GM18870 (cell line): ENCODE data around the gene OR51G2.
"Not testable (repeated sequence)": the region's sequence is repeated elsewhere in the genome, so short reads cannot be mapped to it uniquely, and the experiment has no call there.

Experiments
- ATAC-seq: cut with Tn5 transposase; IDR thresholded peaks from one replicate; pipeline ENCODE4 v1.9.1; 2021; ENCODE audit warnings: moderate library complexity; ENCODE audit not compliant: unreplicated experiment

OR51G2 gene, protein sequence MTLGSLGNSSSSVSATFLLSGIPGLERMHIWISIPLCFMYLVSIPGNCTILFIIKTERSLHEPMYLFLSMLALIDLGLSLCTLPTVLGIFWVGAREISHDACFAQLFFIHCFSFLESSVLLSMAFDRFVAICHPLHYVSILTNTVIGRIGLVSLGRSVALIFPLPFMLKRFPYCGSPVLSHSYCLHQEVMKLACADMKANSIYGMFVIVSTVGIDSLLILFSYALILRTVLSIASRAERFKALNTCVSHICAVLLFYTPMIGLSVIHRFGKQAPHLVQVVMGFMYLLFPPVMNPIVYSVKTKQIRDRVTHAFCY

DNA sequence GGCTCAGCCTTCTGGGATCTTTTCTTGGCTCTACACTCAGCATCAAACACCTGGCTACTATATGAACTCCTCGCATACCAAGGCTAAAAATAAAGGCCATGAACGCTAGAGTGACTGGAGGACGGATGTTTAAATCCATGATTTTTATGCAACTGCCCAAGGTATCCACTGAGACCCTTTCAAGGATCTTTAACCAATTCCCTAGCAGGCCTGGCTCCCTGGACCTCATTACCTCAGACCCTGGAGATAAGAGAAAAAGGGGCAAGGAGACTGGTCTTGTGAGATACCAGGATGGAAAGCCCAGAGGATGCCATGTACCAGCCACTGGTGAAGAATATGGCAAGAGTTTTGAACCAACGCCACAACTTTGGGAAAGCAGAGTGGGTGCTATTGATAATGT, at the start of gene OR51G2:
Gene OR51G2 (minus strand): TSS at position 101 of the 400 bp plus-strand sequence. CDS start 3,687 bp downstream, outside the sequence.
- ATAC-seq: no peak

DNA sequence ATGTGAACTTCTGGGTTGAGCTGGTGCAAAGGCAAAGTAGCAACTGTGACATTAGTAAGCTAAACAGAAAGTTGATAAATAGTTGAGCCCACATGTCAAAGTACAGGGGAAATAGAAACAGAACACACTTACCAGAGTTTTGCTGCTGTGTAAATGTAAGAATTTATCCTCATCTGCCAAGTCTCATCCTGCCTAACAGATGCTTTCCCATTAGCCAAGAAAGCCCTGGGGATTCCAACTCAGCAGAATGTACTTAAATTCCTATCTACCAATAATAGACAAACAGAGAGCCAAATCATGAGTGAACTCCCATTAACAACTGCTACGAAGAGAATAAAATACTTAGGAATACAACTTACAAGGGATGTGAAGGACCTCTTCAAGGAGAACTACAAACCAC, 43.7 kb upstream of the OR51G2 start:
- no peak for ATAC-seq

DNA sequence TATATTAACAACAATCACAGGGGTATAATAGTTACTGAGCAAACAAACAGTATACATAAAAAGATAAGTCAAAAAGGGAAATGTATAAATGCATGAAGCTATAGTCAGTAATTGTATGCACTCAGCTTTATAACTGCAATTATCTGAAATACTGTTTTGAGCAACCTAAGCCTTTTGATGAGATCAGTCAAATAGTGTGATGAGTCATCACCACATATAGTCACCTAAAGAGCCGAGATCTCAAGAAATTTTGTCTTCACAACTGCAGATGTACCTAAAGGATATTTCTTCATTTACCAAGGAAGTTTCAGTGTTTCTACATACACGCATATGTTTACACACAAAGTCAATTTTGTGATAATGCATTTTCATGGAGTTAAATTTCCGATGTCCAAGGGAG, 41.7 kb upstream of the OR51G2 start:
- no peak for ATAC-seq

DNA sequence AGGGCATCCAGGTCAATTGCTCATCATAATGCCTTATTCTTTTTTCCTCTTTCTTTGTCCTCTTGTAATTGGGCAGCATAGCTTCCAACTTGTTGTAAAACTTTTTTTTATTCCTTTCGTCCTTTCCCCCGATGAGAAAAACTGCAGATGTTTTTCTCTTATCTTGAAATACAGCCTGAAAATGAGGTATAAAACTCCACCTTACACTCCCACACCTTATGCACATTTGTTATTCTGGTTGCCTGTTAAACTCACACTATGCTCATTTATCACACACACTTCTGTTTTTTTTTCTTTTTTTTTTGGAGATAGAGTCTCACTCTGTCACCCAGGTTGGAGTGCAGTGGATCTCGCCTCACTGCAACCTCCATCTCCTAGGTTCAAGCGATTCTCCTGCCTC, 38.2 kb upstream of the OR51G2 start:
- no peak for ATAC-seq

DNA sequence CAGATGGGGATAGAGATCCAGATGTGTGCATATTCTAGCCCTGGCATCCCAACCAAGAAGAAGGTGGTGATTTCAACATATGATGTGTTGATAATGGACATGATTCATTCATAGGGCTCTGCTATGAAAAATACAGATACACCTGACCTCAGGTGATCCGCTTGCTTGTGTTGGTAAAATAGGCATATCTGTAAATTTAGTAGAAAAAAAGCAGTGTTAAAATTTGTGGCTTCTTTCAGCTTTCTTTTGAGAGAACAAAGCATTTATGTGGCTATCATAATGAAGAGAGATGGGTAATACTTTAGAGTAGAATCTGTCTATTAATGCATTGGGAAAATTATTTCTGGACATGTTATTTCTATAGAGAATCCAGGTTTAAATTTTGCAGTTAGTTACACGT, 36.5 kb upstream of the OR51G2 start, which contains the start of gene OR51A2:
Gene OR51A2 (minus strand): TSS at position 101 of the 400 bp plus-strand sequence. CDS start 0 bp downstream, at position 101.
- not testable (repeated sequence) for ATAC-seq

DNA sequence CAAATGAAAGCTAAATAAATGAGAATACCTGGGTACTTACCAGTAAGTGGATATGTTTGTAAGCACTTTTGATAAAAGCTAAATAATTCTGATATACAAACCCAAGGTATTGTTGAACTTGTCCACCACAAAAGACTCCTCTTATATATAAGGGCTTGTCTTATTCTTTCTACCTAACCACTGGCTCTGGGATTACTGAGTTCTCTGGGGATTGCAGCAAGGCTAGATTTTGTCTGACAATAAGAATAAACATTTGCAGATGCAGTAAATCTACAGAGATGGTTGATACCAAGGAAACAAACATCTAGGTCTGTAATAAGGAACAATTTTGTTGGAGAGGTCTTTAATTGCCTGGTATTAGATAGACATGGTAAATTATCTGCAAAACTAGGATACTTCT, 28.4 kb upstream of the OR51G2 start, which contains the start of gene OR51A4:
Gene OR51A4 (minus strand): TSS at position 101 of the 400 bp plus-strand sequence. CDS start 505 bp downstream, outside the sequence.
- ATAC-seq: no peak

DNA sequence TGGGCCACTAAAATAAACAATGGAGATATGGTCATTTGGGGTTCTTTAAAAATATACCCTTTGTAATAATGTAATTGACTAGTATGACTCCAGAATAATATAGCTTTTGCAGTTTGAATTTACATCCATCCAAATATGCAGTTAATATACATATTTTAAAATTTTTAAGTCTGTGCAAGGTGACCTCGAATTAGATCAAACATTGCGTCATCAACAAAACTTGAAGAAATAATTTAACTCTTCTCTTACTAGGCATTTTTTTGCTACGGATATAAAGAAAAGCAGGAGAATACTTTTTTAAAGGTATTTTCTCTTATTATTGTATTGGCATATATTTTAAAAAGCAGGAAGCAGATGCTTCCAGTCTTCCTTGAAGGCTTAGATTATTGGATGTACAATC, 17.6 kb upstream of the OR51G2 start:
- ATAC-seq: no peak

DNA sequence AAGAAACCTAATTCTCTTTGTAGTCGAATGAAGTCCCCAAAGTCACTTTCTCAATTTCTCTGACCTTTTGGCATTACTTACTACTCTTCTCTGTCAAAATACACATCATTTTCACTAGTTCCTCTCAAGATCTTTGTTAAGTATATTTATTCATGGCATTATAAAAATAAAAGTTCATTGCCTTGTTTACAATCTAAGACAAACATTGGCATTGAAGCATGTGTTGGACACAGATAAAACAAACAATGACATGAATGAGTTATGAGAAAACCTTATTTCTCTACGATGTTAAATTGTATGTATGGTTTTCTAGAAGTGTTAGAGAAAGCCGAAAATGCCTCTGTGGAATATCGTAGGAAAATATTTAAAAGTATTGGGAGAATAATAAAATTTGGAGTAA, 13.6 kb upstream of the OR51G2 start:
- no peak for ATAC-seq

DNA sequence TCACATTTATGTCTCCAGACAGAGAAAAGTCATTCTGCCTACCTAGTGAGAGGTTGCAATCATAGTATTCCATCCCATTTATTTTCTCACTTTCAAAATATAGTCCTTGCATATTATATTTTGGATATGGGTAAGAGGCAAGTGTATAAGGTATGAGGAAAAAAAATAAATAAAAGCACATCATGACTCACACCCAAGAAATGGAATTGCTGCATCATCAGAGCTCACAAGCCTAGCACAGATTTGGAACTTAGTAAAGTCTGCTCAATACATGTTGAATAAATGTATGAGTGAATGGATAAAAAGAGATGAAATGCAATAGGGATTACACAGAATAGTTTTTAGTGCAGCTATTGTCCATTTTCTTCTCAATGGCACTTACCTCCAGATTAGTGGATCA, 7.5 kb upstream of the OR51G2 start:
- ATAC-seq: no peak

DNA sequence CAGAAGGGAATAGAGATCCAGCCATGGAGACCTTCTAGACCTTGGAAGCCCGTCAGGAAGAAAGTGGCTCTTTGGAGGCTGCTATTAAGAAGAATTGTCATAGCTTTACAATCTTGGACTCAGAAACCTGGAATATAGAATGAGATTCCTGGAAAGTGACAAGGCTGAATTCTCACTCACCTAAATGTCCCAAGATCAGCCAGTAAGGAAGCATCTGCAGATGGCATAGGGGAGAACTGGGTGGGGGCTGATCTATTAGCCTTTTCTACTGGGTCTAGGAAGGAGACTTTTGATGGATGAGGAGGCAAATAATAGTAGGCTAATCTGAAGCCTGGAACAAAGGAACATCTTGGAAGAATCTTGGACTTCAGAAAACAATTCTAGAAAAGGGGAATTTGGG, 5.1 kb upstream of the OR51G2 start, which contains the start of gene OR51G1:
Gene OR51G1 (minus strand): TSS at position 101 of the 400 bp plus-strand sequence. CDS start 0 bp downstream, at position 101.
- ATAC-seq: no peak

DNA sequence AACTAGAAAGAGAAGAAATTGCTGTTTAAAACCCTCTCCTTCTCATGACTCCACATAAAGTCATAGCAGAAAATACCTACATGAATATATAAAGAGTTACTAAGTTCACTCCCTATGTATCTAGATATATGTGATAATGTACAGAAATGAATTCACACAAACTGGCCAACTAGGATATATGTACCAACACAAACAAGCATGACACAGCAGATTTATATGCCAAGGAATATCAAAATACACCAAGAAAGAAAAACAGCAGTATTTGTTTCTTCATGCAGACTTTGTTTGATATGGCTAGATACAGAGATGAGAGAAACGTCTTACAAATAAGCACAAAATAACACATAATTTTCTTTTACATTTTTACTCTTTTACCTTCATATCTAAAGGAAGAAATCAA, 3.2 kb upstream of the OR51G2 start:
- no peak for ATAC-seq

DNA sequence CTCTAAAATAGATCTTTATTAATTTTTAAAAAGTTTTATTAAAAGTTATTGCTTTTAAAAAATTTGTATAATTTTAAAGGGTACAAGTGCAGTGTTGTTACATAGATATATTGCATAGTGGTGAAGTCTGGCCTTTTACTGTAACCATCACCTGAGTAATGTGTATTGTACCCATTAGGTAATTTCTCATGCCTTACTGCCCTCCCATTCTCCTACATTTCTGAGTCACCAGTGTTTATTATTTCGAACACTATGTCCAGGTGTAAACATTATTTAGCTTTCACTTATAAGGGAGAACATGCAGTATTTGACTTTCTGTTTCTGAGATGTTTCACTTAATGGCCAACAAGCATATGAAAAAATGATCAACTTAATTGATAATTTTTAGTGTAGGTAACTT, 2.6 kb upstream of the OR51G2 start:
- no peak for ATAC-seq

DNA sequence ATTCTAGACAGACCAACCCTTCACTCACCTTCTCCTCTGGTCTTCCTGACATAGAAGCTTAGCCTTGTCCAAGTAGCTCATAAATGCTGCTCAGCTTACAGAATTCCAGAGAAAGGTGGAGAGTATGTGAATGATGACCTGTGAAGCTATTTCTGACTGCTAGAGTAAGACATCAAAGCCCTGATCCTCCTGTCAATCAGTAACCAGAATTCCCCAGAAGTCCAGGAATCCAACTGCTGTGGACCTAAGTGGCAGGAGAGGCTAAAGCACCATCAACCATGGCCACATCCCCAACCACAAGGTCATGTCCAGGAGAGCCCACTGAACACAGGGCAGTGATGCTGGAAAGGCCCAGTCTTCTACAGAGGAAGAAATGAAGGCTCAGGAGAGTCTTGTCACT, 2.6 kb downstream of the OR51G2 start:
- ATAC-seq: no peak

DNA sequence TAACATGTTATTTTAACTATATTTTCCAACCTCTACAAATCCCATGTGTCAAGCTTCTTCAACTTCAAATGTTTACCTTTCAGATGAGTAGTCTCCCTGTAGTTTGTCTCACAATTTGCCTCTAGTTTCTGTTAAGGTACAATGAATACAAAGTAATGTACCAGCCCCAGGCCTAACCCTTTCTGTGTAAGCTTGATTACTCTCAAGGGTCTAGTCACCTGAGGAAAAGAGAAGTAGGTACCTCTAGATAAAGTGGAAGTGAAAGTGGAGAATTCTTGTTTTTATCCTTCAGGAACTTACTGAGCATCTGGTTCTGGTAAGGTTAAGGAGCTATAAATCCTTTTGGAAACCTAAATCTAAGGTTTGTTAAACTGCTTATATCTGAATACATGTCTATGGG, 15.7 kb downstream of the OR51G2 start, which contains the start of gene OR51A7:
Gene OR51A7 (plus strand): TSS at position 300 of the 400 bp plus-strand sequence. CDS start 3,587 bp downstream, outside the sequence.
- ATAC-seq: no peak

DNA sequence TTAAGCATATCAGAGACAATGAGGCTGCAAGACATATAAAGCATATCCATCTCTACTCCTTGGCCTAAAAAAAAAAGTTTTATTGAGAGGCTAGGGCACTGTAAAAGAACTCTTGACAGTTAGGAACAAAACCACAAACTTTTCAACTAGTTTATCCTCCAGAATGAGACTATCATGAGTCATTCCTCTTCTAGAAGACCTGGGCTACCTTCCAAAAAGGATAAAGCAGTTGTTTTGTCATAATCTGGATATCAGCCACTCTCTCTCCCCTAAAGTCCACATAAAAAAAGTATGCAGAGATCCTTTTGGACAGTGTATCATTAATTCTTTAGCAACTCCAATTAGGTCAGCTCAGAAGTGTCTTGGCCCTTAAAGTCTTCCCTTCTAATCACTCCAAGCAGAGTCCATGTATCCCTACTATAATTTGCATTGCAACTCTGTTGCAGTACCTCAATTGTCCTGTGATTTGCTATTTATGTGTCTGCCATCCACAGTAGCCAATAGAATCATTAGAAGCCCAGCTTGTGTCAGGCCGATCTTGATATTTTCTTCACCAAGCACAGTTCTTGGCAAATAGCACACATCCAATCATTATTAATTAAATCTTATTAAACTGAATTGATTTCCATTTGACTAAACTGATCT, 27.0 kb downstream of the OR51G2 start:
- ATAC-seq: no peak

DNA sequence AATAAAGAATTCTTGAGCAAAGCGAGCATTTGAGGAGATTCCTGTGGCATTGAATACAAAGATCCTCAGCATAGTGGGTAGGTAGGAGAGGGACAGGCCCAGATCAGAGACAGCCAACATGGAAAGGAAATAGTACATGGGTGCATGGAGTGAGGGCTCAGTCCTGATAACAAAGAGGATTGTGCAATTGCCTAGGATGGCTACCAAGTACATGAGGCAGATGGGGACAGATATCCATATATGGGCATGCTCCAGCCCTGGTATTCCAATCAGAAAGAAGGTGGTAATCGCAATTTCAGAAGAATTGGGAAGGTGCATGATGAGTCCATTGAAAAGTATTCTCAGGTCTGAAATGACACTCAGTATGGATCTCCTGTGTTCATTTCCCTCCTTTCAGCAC, 28.9 kb downstream of the OR51G2 start:
- ATAC-seq: no peak

DNA sequence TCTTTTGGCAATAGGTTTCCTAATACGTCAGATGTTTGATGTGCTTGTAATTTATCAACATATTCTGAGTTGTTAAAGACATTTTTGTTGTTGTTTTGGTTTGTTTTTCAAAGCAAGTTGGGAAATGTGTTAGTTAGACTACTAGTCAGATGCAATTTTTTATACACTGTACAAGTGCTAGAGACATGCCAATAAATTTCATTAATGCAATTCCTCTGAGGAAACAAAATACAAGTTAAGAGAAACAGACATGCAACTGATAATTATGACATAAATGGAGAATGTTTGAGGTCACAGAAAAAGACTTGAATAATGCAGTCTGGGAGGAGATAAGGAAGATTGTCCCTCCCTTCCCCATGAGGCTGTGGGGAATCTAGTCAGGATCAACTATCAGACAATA, 31.6 kb downstream of the OR51G2 start:
- ATAC-seq: no peak

DNA sequence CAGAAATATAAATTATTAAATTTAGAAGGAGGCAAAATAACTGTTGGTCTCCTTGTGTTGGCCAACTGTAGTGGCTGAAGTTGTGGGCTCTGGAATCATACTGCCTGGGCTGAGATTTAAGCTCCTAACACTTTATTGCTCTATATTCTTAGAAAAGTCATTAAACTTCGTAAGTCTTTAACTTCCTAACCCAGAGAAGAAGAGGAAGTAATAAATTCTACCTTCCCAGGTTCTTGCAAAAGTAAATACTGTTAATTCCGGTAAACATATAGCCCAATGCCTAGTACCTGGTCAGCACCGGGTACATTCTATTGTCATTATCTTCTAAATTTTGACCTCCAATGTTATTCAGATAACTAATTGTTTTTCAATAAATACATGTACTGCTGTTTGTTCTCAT, 33.0 kb downstream of the OR51G2 start:
- no peak for ATAC-seq

DNA sequence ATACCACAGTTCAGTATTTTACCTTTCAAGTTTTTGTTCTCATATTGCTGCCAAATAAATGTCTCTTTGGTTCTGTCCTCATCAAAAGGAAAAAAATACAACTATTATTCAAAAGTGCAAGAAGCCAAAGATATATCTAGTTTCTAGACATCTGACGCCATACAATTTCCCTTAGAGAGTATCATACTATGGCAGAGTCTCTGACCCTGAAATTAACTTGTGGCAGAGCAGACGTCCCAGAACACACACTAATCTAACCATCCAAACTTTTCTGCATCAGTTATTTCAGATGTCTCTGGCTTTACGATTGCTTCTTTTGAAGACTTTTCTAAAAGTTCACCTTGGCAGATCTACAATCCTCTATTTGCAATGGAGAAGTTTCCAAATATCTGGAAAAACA, 34.8 kb downstream of the OR51G2 start:
- ATAC-seq: no peak

DNA sequence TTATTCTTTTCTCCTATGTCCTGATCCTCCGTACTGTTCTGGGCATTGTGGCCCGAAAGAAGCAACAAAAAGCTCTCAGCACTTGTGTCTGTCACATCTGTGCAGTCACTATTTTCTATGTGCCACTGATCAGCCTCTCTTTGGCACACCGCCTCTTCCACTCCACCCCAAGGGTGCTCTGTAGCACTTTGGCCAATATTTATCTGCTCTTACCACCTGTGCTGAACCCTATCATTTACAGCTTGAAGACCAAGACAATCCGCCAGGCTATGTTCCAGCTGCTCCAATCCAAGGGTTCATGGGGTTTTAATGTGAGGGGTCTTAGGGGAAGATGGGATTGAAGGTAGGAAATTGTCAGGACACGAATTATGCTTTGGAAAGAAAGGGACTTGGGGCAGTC, 36.6 kb downstream of the OR51G2 start:
- no peak for ATAC-seq

DNA sequence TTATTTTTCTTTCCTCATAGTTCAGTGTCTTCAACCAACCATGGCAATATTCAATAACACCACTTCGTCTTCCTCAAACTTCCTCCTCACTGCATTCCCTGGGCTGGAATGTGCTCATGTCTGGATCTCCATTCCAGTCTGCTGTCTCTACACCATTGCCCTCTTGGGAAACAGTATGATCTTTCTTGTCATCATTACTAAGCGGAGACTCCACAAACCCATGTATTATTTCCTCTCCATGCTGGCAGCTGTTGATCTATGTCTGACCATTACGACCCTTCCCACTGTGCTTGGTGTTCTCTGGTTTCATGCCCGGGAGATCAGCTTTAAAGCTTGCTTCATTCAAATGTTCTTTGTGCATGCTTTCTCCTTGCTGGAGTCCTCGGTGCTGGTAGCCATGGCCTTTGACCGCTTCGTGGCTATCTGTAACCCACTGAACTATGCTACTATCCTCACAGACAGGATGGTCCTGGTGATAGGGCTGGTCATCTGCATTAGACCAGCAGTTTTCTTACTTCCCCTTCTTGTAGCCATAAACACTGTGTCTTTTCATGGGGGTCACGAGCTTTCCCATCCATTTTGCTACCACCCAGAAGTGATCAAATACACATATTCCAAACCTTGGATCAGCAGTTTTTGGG, 37.2 kb downstream of the OR51G2 start, which contains the start of gene OR51T1:
Gene OR51T1 (plus strand): TSS at position 41 of the 641 bp plus-strand sequence. CDS start 0 bp downstream, at position 41.
- ATAC-seq: no peak
